Trophoblast cell (in vitro differentiated cells and primary cell): ENCODE measurements around the gene PRELP.
A peak's percentile ranks its signal among the peaks of the same experiment; 100 is the strongest.

Source experiments
- DNase-seq, 2 donors: peaks; one replicate each; pipeline ENCODE4 v3.0.0-alpha.2; 2016
- H2AFZ ChIP-seq: 2 replicates; pipeline ENCODE4 v1.6.1; 2013; ENCODE audit warnings: low read length, moderate library complexity, mild to moderate bottlenecking; ENCODE audit not compliant: insufficient read depth, poor library complexity
- H2AK5ac ChIP-seq: 2 replicates; pipeline ENCODE4 v1.6.1; 2013; ENCODE audit warnings: mild to moderate bottlenecking, low read length
- H2BK120ac ChIP-seq: 2 replicates; pipeline ENCODE4 v1.6.1; 2013; ENCODE audit warnings: low read length, mild to moderate bottlenecking, moderate library complexity; ENCODE audit not compliant: insufficient read depth, poor library complexity
- H2BK12ac ChIP-seq: 2 replicates; pipeline ENCODE4 v1.6.1; 2013; ENCODE audit warnings: mild to moderate bottlenecking, low read length, moderate library complexity
- H2BK5ac ChIP-seq: 2 replicates; pipeline ENCODE4 v1.6.1; 2013; ENCODE audit warnings: low read length, low read depth, moderate library complexity, mild to moderate bottlenecking; ENCODE audit not compliant: poor library complexity
- H3K14ac ChIP-seq: 2 replicates; pipeline ENCODE4 v1.6.1; 2013; ENCODE audit warnings: mild to moderate bottlenecking, low read length
- H3K18ac ChIP-seq: 2 replicates; pipeline ENCODE4 v1.6.1; 2013; ENCODE audit warnings: mild to moderate bottlenecking, low read length
- H3K23ac ChIP-seq: 2 replicates; pipeline ENCODE4 v1.6.1; 2013; ENCODE audit warnings: low read length
- H3K27ac ChIP-seq: 2 replicates; pipeline ENCODE4 v1.5.1; 2013; ENCODE audit warnings: low read depth, mild to moderate bottlenecking, inconsistent platforms, low read length, moderate library complexity
- H3K27me3 ChIP-seq: 2 replicates; pipeline ENCODE4 v1.6.1; 2013; ENCODE audit warnings: inconsistent platforms, mild to moderate bottlenecking, low read length, moderate library complexity; ENCODE audit not compliant: insufficient read depth
- H3K36me3 ChIP-seq, 2 experiments: 1 replicate in 1 of 2; 2 replicates in 1 of 2; pipeline ENCODE4 v1.6.1; 2013; ENCODE audit warnings: low read length in 2 of 2, mild to moderate bottlenecking in 2 of 2, moderate library complexity in 1 of 2; ENCODE audit not compliant: insufficient read depth in 2 of 2, control insufficient read depth in 1 of 2
- H3K4ac ChIP-seq: 2 replicates; pipeline ENCODE4 v1.6.1; 2013; ENCODE audit warnings: low read depth, mild to moderate bottlenecking, low read length, moderate library complexity
- H3K4me1 ChIP-seq, 2 experiments: 1 replicate in 1 of 2; 2 replicates in 1 of 2; pipeline ENCODE4 v1.6.1; 2013; ENCODE audit warnings: low read length in 2 of 2, mild to moderate bottlenecking in 2 of 2, moderate library complexity in 1 of 2; ENCODE audit not compliant: insufficient read depth in 2 of 2, control insufficient read depth in 1 of 2
- H3K4me2 ChIP-seq: 2 replicates; pipeline ENCODE4 v1.6.1; 2013; ENCODE audit warnings: inconsistent platforms, mild to moderate bottlenecking, low read length, moderate library complexity
- H3K4me3 ChIP-seq: 2 replicates; pipeline ENCODE4 v1.5.1; 2013; ENCODE audit warnings: mild to moderate bottlenecking, low read depth, low read length, inconsistent platforms
- H3K79me1 ChIP-seq: one replicate; pipeline ENCODE4 v1.6.1; 2013; ENCODE audit warnings: low read length
- H3K79me2 ChIP-seq: 2 replicates; pipeline ENCODE4 v1.6.1; 2013; ENCODE audit warnings: low read length, mild to moderate bottlenecking; ENCODE audit not compliant: control insufficient read depth, insufficient read depth, poor library complexity
- H3K9ac ChIP-seq: 2 replicates; pipeline ENCODE4 v1.6.1; 2013; ENCODE audit warnings: mild to moderate bottlenecking, low read length
- H3K9me3 ChIP-seq: 2 replicates; pipeline ENCODE4 v1.6.1; 2013; ENCODE audit warnings: low read depth, mild to moderate bottlenecking, control low read depth, inconsistent platforms, low read length; ENCODE audit not compliant: insufficient read depth
- H4K12ac ChIP-seq: 2 replicates; pipeline ENCODE4 v1.6.1; 2013; ENCODE audit warnings: low read depth, mild to moderate bottlenecking, low read length, moderate library complexity
- H4K8ac ChIP-seq: 2 replicates; pipeline ENCODE4 v1.6.1; 2013; ENCODE audit warnings: low read depth, mild to moderate bottlenecking, low read length, moderate library complexity
- H4K91ac ChIP-seq: one replicate; pipeline ENCODE4 v1.6.1; 2013; ENCODE audit warnings: low read depth, mild to moderate bottlenecking, low read length, moderate library complexity
- WGBS: extraction: QIAGEN DNeasy Blood & Tissue Kit; methylation state at CpG from one replicate; pipeline ENCODE4 v1.1.7; 2013; ENCODE audit warnings: missing lambda C conversion rate; ENCODE audit not compliant: insufficient read length, insufficient coverage; ENCODE audit errors: extremely low coverage; 5-methylcytosine and 5-hydroxymethylcytosine counted together

The PRELP gene

DNA sequence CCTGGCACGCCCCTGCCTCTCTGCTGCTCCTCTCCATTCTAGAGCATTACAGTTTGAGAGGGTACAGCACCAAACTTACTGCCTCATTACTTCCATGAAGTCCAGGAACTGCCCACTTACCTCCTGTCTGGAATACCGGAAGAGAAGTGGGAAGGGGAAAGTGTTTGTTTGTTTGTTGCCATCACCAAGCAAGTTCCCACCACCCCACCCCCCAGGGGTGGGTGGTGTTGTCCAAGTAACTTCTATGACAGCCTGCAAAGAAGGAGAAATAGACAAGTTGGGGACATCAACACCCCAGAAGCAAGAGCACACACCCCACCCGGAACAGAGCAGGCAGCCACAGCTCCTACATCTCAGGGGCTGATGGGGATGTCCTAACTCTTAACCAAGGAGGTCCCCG lies 36.3 kb downstream of the PRELP start:
- H3K4me2 ChIP-seq: no peak overlapping the region
- H3K9ac ChIP-seq: no peak overlapping the region
- peak overlapping the region; percentile 45 for H3K14ac ChIP-seq
- peaks cover 68 to 74% of the 10 kb centered on the region in 2 experiments for H3K4me1 ChIP-seq
- peak overlapping the region; percentile 91 for H2BK120ac ChIP-seq
- no peaks in the 10 kb centered on the region for H3K9me3 ChIP-seq
- peak overlapping the region; percentile 78 for H3K4ac ChIP-seq
- peak overlapping the region; percentile 85 for H3K18ac ChIP-seq
- H3K79me1 ChIP-seq: peaks cover 72% of the 10 kb centered on the region
- H4K12ac ChIP-seq: peak overlapping the region; percentile 49
- peak overlapping the region; percentile 94 for H3K27ac ChIP-seq
- H3K79me2 ChIP-seq: peaks cover 13% of the 10 kb centered on the region
- H4K91ac ChIP-seq: peak overlapping the region; percentile 94
- H3K4me3 ChIP-seq: no peak overlapping the region
- no peaks in the 10 kb centered on the region for H3K27me3 ChIP-seq
- H2AFZ ChIP-seq: no peak overlapping the region
- H3K36me3 ChIP-seq: no peaks in the 10 kb centered on the region
- H2AK5ac ChIP-seq: peak overlapping the region; percentile 57
- no CpG with 5 or more reads among the region's 4 CpGs for WGBS
- peak overlapping the region; percentile 13 for H4K8ac ChIP-seq
- DNase-seq: no peak
- H3K23ac ChIP-seq: no peak overlapping the region
- H2BK5ac ChIP-seq: peak overlapping the region; percentile 78
- peak overlapping the region; percentile 68 for H2BK12ac ChIP-seq

DNA sequence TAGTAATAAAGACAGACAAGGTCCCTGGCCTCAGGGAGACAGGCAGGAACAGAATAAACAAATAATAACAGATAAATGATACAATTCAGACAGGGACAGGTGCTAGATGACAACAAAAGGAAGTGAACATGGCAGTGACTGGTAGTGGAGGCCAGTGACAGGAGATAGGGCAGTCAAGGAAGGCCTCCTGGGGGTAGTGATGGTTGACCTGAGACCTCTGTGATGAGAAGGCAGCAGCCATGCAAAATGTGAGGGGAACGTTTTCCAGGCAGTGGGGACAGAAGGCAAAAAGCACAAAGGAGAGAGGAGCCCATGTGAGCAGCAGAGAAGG lies 36.9 kb downstream of the PRELP start:
- H3K27ac ChIP-seq: peak overlapping the region; percentile 94
- peak overlapping the region; percentile 78 for H2BK5ac ChIP-seq
- H3K18ac ChIP-seq: peak overlapping the region; percentile 44
- H3K4me1 ChIP-seq: peaks cover 68 to 74% of the 10 kb centered on the region in 2 experiments
- no peaks in the 10 kb centered on the region for H3K36me3 ChIP-seq
- H3K23ac ChIP-seq: no peak overlapping the region
- H3K9ac ChIP-seq: no peak overlapping the region
- H4K91ac ChIP-seq: peak overlapping the region; percentile 94
- H3K27me3 ChIP-seq: no peaks in the 10 kb centered on the region
- H2BK12ac ChIP-seq: peak overlapping the region; percentile 68
- H4K8ac ChIP-seq: peak overlapping the region; percentile 13
- peaks cover 71% of the 10 kb centered on the region for H3K79me1 ChIP-seq
- H3K79me2 ChIP-seq: peaks cover 10% of the 10 kb centered on the region
- no peak overlapping the region for H3K4me3 ChIP-seq
- H4K12ac ChIP-seq: peak overlapping the region; percentile 40
- peak overlapping the region; percentile 20 for H3K4me2 ChIP-seq
- H3K14ac ChIP-seq: peak overlapping the region; percentile 45
- DNase-seq: no peak
- peak overlapping the region; percentile 57 for H2AK5ac ChIP-seq
- no CpG with 5 or more reads among the region's 1 CpG for WGBS
- peak overlapping the region; percentile 28 for H3K4ac ChIP-seq
- peak overlapping the region; percentile 91 for H2BK120ac ChIP-seq
- H3K9me3 ChIP-seq: no peaks in the 10 kb centered on the region
- peak overlapping the region; percentile 18 for H2AFZ ChIP-seq

- H3K27ac ChIP-seq: peak overlapping the region; percentile 99
- H2BK5ac ChIP-seq: peak overlapping the region; percentile 97
- peak overlapping the region; percentile 90 for H3K18ac ChIP-seq
- H3K36me3 ChIP-seq: no peaks in the 10 kb centered on the region
- no peak overlapping the region for H3K9ac ChIP-seq
- peak; percentile 74 to 86 for DNase-seq
- no peaks in the 10 kb centered on the region for H3K27me3 ChIP-seq
- WGBS: no CpG with 5 or more reads among the region's 10 CpGs
- H4K91ac ChIP-seq: peak overlapping the region; percentile 99
- peak overlapping the region; percentile 87 for H4K8ac ChIP-seq
- H3K4me3 ChIP-seq: no peak overlapping the region
- peak overlapping the region; percentile 34 for H3K4me2 ChIP-seq
- H3K4ac ChIP-seq: peak overlapping the region; percentile 90
- H2BK120ac ChIP-seq: peak overlapping the region; percentile 100
- peak overlapping the region; percentile 91 for H3K14ac ChIP-seq
- peak overlapping the region; percentile 18 for H2AFZ ChIP-seq
- no peaks in the 10 kb centered on the region for H3K9me3 ChIP-seq
- H3K79me1 ChIP-seq: peaks cover 73% of the 10 kb centered on the region
- peak overlapping the region; percentile 69 for H2AK5ac ChIP-seq
- H3K23ac ChIP-seq: no peak overlapping the region
- peaks cover 70 to 76% of the 10 kb centered on the region in 2 experiments for H3K4me1 ChIP-seq
- peak overlapping the region; percentile 90 for H2BK12ac ChIP-seq
- H3K79me2 ChIP-seq: peaks cover 12% of the 10 kb centered on the region
- peak overlapping the region; percentile 40 for H4K12ac ChIP-seq
Measured at GRCh38 chr1:203512848-203513584, 37.4 kb downstream of the PRELP start.

DNA sequence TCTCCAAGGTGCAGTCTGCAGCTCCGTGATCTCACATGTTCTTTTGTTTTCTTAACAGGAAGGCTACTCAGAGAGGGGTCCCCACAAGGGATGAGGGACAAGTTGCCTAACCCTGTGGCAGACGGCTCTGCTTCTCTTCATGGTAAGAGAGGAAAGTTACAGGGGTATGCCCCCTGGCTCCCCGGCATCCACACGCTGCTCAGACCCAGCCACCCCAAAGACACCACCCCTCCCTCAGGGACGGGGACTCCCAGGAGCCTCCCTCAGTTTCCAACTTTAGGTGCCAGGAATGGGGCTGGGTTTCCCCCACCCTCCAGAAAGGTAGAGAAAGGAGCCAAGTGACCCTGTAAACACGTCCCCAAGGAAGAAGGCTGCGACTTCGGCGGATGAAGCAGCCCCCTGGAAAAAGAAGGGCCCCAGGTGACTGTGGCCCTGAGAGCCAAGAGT lies 38.0 kb downstream of the PRELP start:
- Histone ChIP-seq H3K4ac (peak overlapping the region; percentile 90), H4K8ac (peak overlapping the region; percentile 87), H3K9ac (peak overlapping the region; percentile 38), H3K14ac (peak overlapping the region; percentile 91), H3K36me3 (no peaks in the 10 kb centered on the region), H2BK12ac (peak overlapping the region; percentile 90), H3K4me3 (no peak overlapping the region), H4K12ac (peak overlapping the region; percentile 67), H3K79me2 (peaks cover 14% of the 10 kb centered on the region), H3K27ac (peak overlapping the region; percentile 99), H3K27me3 (no peaks in the 10 kb centered on the region), H3K4me1 (peaks cover 69 to 70% of the 10 kb centered on the region in 2 experiments), H3K4me2 (peak overlapping the region; percentile 35), H3K18ac (peak overlapping the region; percentile 90), H3K79me1 (peaks cover 72% of the 10 kb centered on the region), H4K91ac (peak overlapping the region; percentile 99), H2AFZ (peak overlapping the region; percentile 26), H3K23ac (no peak overlapping the region), H2BK5ac (peak overlapping the region; percentile 97), H2BK120ac (peak overlapping the region; percentile 100), H2AK5ac (peak overlapping the region; percentile 63), H3K9me3 (no peaks in the 10 kb centered on the region)
- WGBS: no CpG with 5 or more reads among the region's 9 CpGs
- no peak for DNase-seq
